HAP-1 (cell line): ENCODE data around the gene BCKDHA.
A peak's percentile ranks its signal among the peaks of the same experiment; 100 is the strongest.
"Not testable (repeated sequence)": the region's sequence is repeated elsewhere in the genome, so short reads cannot be mapped to it uniquely, and the experiment has no call there.

Source experiments
- DNase-seq, 2 experiments: peaks; one replicate each; pipeline ENCODE4 v3.0.0-alpha.2; 2016 to 2020; ENCODE audit warnings: low spot score in 2 of 2
- H3K27me3 ChIP-seq: fragments of 250-450 bp; sonication (Bioruptor Pico); 2 replicates; pipeline ENCODE4 v1.5.1; 2020; ENCODE audit warnings: low read depth, mild to moderate bottlenecking, moderate library complexity
- H3K36me3 ChIP-seq: fragments of 250-450 bp; sonication (Bioruptor Pico); replicated peaks from 2 replicates; pipeline ENCODE4 v1.5.1; 2020; ENCODE audit warnings: mild to moderate bottlenecking
- H3K4me1 ChIP-seq: fragments of 250-450 bp; sonication (Bioruptor Pico); 2 replicates; pipeline ENCODE4 v1.5.1; 2020; ENCODE audit warnings: mild to moderate bottlenecking
- H3K4me3 ChIP-seq: fragments of 250-450 bp; sonication (Bioruptor Pico); 2 replicates; pipeline ENCODE4 v1.5.1; 2020; ENCODE audit warnings: mild to moderate bottlenecking, moderate library complexity
- H3K9me3 ChIP-seq: fragments of 250-450 bp; sonication (Bioruptor Pico); 2 replicates; pipeline ENCODE4 v1.5.1; 2020; ENCODE audit warnings: mild to moderate bottlenecking, moderate library complexity
- in situ Hi-C: fragments of 300-500 bp; cut with MboI; formaldehyde crosslinking; loops from 3 replicates; pipeline ENCODE4 v1.14.3; 2020; ENCODE audit warnings: low sequenced_read_pairs, inconsistent platforms, mixed read lengths

BCKDHA gene

DNA sequence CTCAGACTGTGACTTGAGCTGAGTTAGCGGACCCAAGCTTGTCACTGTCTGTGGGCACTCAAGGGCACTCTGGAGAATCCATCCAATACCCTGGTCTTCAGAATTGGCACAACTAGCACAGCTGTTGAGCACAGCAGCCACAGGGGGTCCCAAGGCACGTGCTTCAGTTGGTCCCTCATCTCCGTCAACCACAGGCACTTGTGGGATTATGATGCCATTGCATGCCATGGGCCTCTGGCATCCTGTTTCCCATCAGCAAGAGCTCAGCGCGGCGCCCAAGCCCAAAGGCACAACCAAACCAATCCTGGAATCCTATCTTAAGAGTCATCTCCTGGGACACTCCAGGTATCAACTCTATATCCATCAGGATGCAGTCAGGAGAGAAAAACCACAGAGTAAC is 33.3 kb downstream of the BCKDHA start:
- Histone ChIP-seq H3K27me3 (no peaks in the 10 kb centered on the region), H3K36me3 (peaks cover 17% of the 10 kb centered on the region), H3K9me3 (no peaks in the 10 kb centered on the region), H3K4me1 (peaks cover 3% of the 10 kb centered on the region; the same call in 1 of the 2 replicates), H3K4me3 (no peak overlapping the region)
- DNase-seq: no peak
- in situ Hi-C loops: no loop called here

DNA sequence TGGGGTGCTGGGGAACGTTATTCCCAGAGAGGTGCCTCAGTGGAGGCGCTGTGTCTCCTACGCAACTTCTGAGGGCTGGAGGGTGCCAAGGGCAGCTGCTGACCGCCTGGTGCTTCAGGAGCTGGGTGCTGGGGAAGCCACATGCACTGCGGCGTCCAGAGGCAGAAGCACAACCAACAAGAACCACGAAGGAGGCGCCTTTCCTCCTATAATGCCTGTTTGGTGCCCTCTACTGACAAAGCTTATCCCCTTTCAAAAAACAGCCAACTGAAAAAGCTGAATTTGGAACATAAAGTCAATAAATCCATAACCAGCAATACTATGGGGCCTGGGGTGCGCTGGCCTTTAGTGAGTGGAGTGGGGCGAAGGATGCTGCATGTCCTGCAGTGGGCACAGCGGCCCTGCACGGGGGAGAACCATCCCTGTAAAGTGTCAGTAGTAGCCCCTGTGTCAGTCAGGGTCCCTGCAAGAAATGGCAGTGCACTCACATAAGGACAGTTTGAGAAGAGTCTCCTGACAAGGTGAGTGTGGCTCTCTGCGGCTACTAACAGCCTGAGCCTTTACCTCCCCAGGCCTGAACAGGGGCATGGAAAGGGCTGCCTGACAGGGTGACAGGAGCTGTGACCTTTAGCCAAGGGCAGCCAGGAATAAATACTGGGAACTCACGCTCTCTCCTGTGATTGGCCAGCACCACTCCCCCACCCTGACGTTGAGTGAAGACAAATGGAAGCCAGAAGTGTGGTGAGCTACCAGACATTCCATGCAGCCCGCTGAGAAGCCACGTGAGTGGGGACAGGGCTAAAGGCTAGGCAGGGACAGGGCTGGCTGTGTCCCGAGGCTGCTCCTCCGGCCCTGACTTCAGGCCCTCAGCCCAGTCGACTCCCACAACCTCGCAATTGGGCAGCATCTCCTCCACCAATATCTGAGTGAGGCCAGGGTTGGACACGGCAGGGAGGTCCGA is 34.1 kb downstream of the BCKDHA start:
- H3K27me3 ChIP-seq: no peaks in the 10 kb centered on the region
- H3K4me1 ChIP-seq: peaks cover 3% of the 10 kb centered on the region; the same call in 1 of the 2 replicates
- DNase-seq: no peak
- peaks cover 17% of the 10 kb centered on the region for H3K36me3 ChIP-seq
- in situ Hi-C loops: no loop called here
- H3K4me3 ChIP-seq: no peak overlapping the region
- no peaks in the 10 kb centered on the region for H3K9me3 ChIP-seq

DNA sequence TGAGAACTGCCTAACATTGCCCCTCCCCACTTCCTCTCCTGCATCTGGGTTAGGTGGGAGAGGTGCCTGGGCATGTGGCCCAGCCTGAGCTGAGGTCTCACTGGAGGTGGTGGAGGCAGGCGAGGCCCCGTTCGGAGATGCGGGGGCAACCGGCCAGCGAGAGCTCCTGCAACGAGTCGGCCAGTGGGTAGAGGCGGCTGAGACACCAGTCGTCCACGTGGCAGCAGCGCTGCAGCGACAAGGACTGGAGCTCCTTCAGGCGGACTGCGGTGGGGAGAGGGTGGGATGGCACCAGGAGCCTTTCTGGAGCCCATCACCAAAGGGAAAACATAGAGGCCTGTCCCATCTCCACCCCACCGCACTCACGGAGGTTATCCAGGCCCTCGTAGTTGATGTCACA is 35.6 kb downstream of the BCKDHA start:
- in situ Hi-C loops: no loop called here
- H3K4me1 ChIP-seq: no peaks in the 10 kb centered on the region

DNA sequence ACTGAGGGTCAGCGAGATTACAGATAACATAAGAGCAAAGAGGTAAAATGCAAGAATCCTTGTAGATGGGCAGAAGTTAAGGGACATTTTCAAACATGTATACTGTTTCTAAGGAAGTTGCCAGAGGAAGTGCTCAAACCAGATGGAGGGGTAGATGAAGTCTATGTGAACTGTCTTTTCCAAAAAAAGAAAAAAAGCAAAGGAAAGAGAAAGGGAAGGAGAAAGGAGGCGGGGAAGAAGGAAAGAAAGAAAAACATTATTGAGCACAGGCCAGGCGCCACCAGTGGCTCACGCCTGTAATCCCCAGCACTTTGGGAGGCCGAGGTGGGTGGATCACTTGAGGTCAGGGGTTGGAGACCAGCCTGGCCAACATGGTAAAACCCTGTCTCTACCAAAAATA is 36.8 kb downstream of the BCKDHA start:
- no peaks in the 10 kb centered on the region for H3K27me3 ChIP-seq
- H3K9me3 ChIP-seq: no peaks in the 10 kb centered on the region
- no peaks in the 10 kb centered on the region; the same call in 1 of the 2 replicates for H3K4me1 ChIP-seq
- H3K36me3 ChIP-seq: peaks cover 17% of the 10 kb centered on the region
- no peak for DNase-seq
- no peak overlapping the region for H3K4me3 ChIP-seq
- in situ Hi-C loops: no loop called here

More for the DNA sequence above, 35.6 kb downstream of the BCKDHA start:
- peaks cover 17% of the 10 kb centered on the region for H3K36me3 ChIP-seq
- H3K4me3 ChIP-seq: no peak overlapping the region
- no peaks in the 10 kb centered on the region for H3K27me3 ChIP-seq
- no peaks in the 10 kb centered on the region for H3K9me3 ChIP-seq
- DNase-seq: no peak

DNA sequence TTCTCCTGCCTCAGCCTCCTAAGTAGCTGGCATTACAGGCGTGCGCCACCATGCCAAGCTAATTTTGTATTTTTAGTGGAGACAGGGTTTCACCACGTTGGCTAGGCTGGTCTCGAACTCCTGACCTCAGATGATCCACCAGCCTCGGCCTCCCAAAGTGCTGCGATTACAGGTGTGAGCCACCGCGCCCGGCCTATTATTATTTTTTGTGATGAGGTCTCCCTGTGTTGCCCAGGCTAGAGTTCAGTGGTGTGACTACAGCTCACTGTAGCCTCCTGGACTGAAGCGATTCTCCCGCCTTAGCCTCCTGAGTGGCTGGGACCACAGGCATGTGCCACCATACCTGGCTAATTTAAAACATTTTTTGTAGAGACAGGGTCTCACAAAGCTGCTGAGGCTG is 37.8 kb downstream of the BCKDHA start:
- H3K27me3 ChIP-seq, in situ Hi-C loops, DNase-seq, H3K9me3 ChIP-seq, H3K4me3 ChIP-seq, H3K4me1 ChIP-seq: not testable (repeated sequence)
- peaks cover 17% of the 10 kb centered on the region for H3K36me3 ChIP-seq

DNA sequence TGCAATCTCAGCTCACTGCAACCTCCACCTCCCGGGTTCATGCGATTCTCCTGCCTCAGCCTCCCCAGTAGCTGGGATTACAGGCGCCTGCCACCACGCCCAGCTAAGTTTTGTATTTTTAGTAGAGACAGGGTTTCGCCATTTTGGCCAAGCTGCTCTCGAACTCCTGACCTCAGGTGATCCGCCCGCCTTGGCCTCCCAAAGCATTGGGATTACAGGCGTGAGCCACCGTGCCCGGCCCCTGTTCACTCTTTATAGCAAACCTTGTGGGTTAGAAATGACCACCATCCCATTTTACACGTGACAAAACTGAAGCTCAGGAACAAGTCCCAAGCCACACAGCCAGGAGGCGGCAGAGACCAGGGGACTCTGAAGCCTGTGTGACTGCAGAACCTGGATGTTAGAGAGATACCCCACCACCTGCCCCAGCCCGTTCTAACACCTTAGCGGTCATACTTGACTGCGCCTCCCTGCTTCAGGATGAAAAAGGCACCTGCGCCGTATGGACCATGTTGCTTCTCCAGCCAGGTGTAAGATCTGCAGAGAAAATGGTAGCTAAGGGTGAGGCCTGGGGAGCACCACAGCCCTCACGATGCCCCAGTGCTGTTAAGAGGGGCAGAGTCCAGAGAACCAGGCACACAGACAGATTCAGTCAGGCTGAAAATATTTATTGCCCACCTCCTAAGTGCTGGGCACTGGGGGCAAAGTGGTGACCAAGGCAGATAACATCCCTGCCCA is 38.5 kb downstream of the BCKDHA start:
- DNase-seq: no peak
- in situ Hi-C loops: no loop called here
- Histone ChIP-seq H3K36me3 (peaks cover 14% of the 10 kb centered on the region), H3K27me3 (no peaks in the 10 kb centered on the region), H3K9me3 (no peaks in the 10 kb centered on the region), H3K4me1 (no peaks in the 10 kb centered on the region; the same call in 1 of the 2 replicates), H3K4me3 (no peak overlapping the region)

DNA sequence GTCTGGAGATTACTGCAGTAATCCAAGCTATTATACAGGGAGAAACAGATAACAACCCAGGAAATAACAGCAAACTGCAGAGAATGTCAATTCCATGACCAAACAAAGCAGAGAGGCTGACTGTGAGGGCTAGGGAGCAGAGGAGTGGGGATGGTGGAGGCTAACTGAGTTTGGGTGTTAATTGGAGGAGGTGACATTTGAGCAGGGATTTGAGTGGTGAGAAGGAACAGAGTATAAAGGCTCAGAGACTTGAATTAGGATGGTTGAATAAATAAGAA is 39.0 kb downstream of the BCKDHA start:
- H3K36me3 ChIP-seq: peaks cover 11% of the 10 kb centered on the region
- no peaks in the 10 kb centered on the region; the same call in 1 of the 2 replicates for H3K4me1 ChIP-seq
- H3K27me3 ChIP-seq: no peaks in the 10 kb centered on the region
- no peak overlapping the region for H3K4me3 ChIP-seq
- H3K9me3 ChIP-seq: no peaks in the 10 kb centered on the region
- in situ Hi-C loops: no loop called here
- no peak for DNase-seq

DNA sequence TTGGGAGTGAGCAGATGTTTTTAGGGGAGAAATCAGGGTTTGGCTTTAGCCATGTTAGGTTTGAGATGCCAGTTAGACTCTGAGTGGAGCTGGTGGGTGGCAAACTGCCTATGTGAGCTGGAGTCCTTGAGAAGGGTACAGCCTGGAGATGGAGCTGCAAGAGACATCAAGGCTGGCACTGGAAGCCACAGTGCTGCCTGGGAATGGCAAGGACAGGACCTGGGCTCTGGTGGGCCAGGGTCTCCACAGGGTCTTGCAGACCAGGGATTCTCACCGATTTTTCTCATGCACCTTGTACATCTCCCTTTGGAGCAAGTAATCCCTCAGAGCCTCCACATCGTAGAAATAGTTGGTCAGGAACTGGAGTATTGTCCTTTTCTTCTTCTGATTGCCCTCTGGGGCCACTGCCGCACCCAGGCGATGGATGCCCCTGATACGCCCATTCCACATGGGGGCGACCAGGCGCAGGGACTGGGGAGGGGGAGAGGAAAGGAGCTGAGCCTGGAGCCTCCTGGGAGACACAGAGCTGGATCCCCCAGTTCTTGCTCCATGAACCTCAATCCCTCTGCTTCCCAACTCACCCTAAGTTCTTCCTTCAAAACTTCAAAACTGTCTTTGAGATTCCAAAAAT is 40.4 kb downstream of the BCKDHA start:
- no peaks in the 10 kb centered on the region; the same call in 1 of the 2 replicates for H3K4me1 ChIP-seq
- H3K9me3 ChIP-seq: no peaks in the 10 kb centered on the region
- DNase-seq: no peak
- no peaks in the 10 kb centered on the region for H3K27me3 ChIP-seq
- H3K4me3 ChIP-seq: no peak overlapping the region
- peaks cover 1% of the 10 kb centered on the region for H3K36me3 ChIP-seq
- in situ Hi-C loops: no loop called here

DNA sequence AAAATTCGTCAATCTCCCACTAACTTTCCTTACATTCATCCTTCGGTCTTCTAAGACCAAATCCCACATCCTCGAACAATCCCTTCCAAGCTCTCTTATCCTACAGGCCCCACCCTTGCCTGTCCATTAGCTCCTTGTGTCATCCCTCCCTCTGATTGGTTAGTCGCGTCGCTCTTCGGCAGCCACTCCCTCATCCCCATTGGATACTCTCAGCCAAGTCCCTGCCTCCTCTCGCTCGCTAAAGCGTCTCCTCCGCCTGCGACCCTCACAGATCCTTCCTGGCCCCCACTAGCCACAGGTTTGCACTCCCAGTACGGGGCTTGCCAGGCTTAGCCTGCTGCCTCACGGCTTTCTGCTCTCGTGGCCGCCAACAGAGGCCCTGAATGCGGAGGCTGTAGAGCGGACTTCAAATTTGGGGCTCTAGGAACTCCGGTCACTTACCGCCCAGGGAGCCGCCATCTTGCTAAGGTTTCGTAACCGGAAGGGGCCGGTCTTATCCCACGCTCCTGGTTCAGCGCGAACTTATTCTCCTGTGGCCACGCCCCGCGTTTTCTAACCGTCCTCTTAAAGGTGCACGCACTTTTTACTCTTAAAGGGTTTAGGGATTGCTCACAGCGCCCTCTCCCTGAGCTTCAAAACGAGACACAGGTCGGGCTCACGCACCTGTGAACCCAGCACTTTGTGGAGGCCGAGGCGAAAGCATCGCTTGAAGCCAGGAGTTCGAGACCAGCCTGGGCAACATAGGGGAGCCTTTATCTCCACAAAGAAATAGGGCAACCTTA is 42.0 kb downstream of the BCKDHA start, which contains the start of gene DMAC2:
Gene DMAC2 (minus strand): TSS at position 472 of the 782 bp plus-strand sequence. CDS start 13 bp downstream, at position 459.
- in situ Hi-C loops: no loop called here
- H3K4me3 ChIP-seq: peak within 1 kb of the TSS; percentile 94

DNA sequence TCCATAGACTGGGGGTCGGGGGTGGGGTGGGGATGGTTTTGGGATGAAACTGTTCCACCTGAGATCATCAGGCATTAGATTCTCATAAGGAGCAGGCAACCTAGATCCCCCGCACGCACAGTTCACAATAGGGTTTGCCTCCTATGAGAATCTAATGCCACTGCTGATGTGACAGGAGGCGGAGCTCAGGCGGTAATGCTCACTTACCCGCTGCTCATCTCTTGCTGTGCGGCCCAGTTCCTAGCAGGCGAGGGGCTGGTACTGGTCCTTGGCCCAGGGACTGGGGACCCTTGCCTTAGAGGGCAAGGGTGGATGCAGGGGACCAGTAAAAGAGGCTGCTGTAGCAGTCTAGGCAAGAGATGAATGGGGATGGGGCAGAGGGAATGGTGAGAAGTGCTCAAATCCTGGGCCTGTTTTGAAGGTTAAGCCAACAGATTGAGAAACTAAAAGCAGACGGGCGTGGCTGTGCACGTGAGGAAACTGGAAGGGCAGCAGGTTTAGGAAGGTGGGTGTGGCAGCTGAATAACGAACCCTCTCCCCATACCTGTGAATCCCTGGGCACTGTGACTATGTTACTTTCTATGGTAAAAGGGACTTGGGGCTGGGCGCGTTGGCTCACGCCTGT is 43.8 kb downstream of the BCKDHA start:
- Histone ChIP-seq H3K27me3 (no peaks in the 10 kb centered on the region), H3K36me3 (no peaks in the 10 kb centered on the region; the same call in 1 of the 2 replicates), H3K9me3 (no peaks in the 10 kb centered on the region), H3K4me1 (no peaks in the 10 kb centered on the region; the same call in 1 of the 2 replicates), H3K4me3 (no peak overlapping the region)
- in situ Hi-C loops: no loop called here
- no peak for DNase-seq

More for the DNA sequence above, 42.0 kb downstream of the BCKDHA start, which contains the start of gene DMAC2:
- H3K4me1 ChIP-seq: no peaks in the 10 kb centered on the region; the same call in 1 of the 2 replicates
- DNase-seq: peak; percentile 98
- no peaks in the 10 kb centered on the region for H3K9me3 ChIP-seq
- no peaks in the 10 kb centered on the region for H3K27me3 ChIP-seq
- H3K36me3 ChIP-seq: no peaks in the 10 kb centered on the region; the same call in 1 of the 2 replicates

DNA sequence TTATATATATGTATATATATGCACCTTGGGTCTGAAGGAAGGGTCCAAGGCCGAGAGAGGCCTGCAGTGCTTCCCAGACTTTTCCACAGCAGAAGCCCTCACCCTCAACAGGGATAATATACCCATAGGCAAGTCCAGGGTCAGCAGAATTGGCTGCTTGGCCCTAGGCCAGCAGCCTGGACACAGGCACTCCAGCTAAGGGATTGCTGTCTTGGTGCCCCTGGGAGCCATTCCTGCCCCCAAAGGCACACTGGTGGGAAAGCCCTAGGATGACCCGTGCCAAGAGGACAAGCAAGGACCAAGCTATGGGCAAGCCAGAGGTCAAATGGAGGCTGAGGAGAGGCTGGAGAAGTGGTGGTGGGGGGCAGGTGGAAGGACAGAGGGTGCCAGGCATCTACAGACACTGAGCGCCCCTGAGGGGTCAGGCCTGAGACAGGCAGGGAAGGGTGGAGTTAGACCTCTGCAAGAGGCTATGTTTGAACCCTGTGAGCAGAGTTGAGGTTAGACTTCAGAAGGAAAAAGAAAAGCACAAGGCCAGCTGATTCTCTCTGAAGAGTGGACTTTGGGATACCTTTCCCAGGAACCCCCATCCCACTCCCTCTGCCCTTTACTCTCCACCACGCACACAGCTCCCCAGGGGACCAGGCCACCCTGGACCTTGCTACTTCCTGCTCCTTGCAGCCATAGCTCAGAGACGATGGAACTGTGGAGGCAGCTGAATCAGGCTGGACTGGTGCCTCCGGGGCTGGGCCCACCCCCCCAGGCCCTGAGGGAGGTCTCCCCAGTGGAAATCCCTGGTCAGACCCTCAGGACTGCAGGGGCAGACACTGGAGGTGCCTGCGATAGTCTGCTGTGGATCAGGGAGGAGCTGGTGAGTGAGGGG is 45.1 kb downstream of the BCKDHA start, which contains the start of gene ERICH4:
Gene ERICH4 (plus strand): TSS at position 684 of the 883 bp plus-strand sequence. CDS start 14 bp downstream, at position 698.
- no peak for DNase-seq
- H3K27me3 ChIP-seq: no peaks in the 10 kb centered on the region
- in situ Hi-C loops: no loop called here
- no peaks in the 10 kb centered on the region; the same call in 1 of the 2 replicates for H3K4me1 ChIP-seq
- no peak within 1 kb of the TSS for H3K4me3 ChIP-seq
- no peaks in the 10 kb centered on the region for H3K9me3 ChIP-seq
- no peaks in the 10 kb centered on the region for H3K36me3 ChIP-seq
